Hepatocyte (in vitro differentiated cells): ENCODE data around the gene TCF4. TPM values are rescaled to one million over a fixed set of nuclear protein-coding genes. Genes with fewer than 3 reads are reported as not detected.

Source experiments
- DNase-seq: peaks from one replicate; pipeline ENCODE4 v3.0.0-alpha.2; 2016; ENCODE audit warnings: low spot score
- H2AFZ ChIP-seq: fragments of 200-600 bp; sonication (generic); 2 replicates; pipeline ENCODE4 v1.6.0; 2016; ENCODE audit warnings: antibody characterized with exemption, mild to moderate bottlenecking
- H3K27ac ChIP-seq: fragments of 200-600 bp; sonication (generic); 2 replicates; pipeline ENCODE4 v1.5.1; 2016; ENCODE audit warnings: mild to moderate bottlenecking
- H3K27me3 ChIP-seq: fragments of 200-600 bp; sonication (generic); 2 replicates; pipeline ENCODE4 v1.6.1; 2016
- H3K36me3 ChIP-seq: fragments of 200-600 bp; sonication (generic); replicated peaks from 2 replicates; pipeline ENCODE4 v1.5.1; 2016; ENCODE audit warnings: low read depth; ENCODE audit not compliant: insufficient read depth
- H3K4me1 ChIP-seq: fragments of 200-600 bp; sonication (generic); 2 replicates; pipeline ENCODE4 v1.5.1; 2016; ENCODE audit warnings: mild to moderate bottlenecking, moderate library complexity; ENCODE audit not compliant: insufficient read depth
- H3K4me2 ChIP-seq: fragments of 200-600 bp; sonication (generic); 2 replicates; pipeline ENCODE4 v1.6.0; 2016
- H3K4me3 ChIP-seq: fragments of 200-600 bp; sonication (generic); 2 replicates; pipeline ENCODE4 v1.5.1; 2016; ENCODE audit warnings: mild to moderate bottlenecking
- H3K79me2 ChIP-seq: fragments of 200-600 bp; sonication (generic); 2 replicates; pipeline ENCODE4 v1.6.0; 2017; ENCODE audit warnings: mild to moderate bottlenecking
- H3K9me2 ChIP-seq: fragments of 200-600 bp; sonication (generic); replicated peaks from 2 replicates; pipeline ENCODE4 v1.6.0; 2017; ENCODE audit warnings: mild to moderate bottlenecking; ENCODE audit not compliant: insufficient read depth
- H3K9me3 ChIP-seq: fragments of 200-600 bp; sonication (generic); 2 replicates; pipeline ENCODE4 v1.5.1; 2016; ENCODE audit warnings: low read depth, mild to moderate bottlenecking
- H4K20me1 ChIP-seq: fragments of 200-600 bp; sonication (generic); 2 replicates; pipeline ENCODE4 v1.6.0; 2016; ENCODE audit warnings: mild to moderate bottlenecking; ENCODE audit not compliant: insufficient read depth, poor library complexity, severe bottlenecking
- EZH2 ChIP-seq: fragments of 200-600 bp; sonication (generic); IDR thresholded peaks from 2 replicates; pipeline ENCODE4 v1.6.1; 2016; ENCODE audit warnings: antibody characterized with exemption, mild to moderate bottlenecking, borderline replicate concordance
- EZH2phosphoT487 ChIP-seq: fragments of 200-600 bp; sonication (generic); IDR thresholded peaks from one replicate; pipeline ENCODE4 v1.6.1; 2018; ENCODE audit warnings: antibody characterized with exemption, mild to moderate bottlenecking, low read depth, moderate library complexity; ENCODE audit not compliant: unreplicated experiment, severe bottlenecking
- WGBS: methylation state at CpG from one replicate; pipeline ENCODE4 v1.1.6; 2016; ENCODE audit warnings: low lambda C conversion rate; ENCODE audit errors: missing lambda C conversion rate; 5-methylcytosine and 5-hydroxymethylcytosine counted together
- polyA plus RNA-seq: library from polyadenylated mRNA; unstranded; fragments of >200 nt; fragmentation: Nextera tagmentation; extraction: Ambion mirVana; gene quantifications from 2 replicates; pipeline ENCODE4 v1.2.1, GENCODE V29; 2016
- total RNA-seq: library from RNA; depleted of rRNA; stranded (reverse); fragments of >200 nt; gene quantifications from 2 replicates; pipeline ENCODE4 v1.2.3, GENCODE V29; 2014
- TF ChIP-seq, protein P1 (sequence below): fragments of 200-600 bp; sonication (generic); IDR thresholded peaks from 2 replicates; pipeline ENCODE4 v1.5.1; 2016; ENCODE audit warnings: antibody characterized with exemption, mild to moderate bottlenecking; ENCODE audit not compliant: poor library complexity

The TCF4 gene
- total and polyA plus RNA-seq, 2 experiments from 2014 or later: 40.5 to 65.2 TPM

- Histone ChIP-seq H3K9me3 (no peaks in the 10 kb centered on the region), H3K4me3 (no peak overlapping the region), H4K20me1 (no peaks in the 10 kb centered on the region), H3K27ac (no peak overlapping the region), H3K4me2 (no peak overlapping the region), H3K4me1 (no peaks in the 10 kb centered on the region), H3K27me3 (no peaks in the 10 kb centered on the region), H3K9me2 (no peaks in the 10 kb centered on the region), H3K36me3 (no peaks in the 10 kb centered on the region), H2AFZ (no peak overlapping the region), H3K79me2 (no peaks in the 10 kb centered on the region)
- TF ChIP-seq EZH2phosphoT487 (no peak), EZH2 (no peak)
- DNase-seq: no peak
- 95% methylated on average over 2 of the region's 2 CpGs for WGBS
These were observed 37.9 kb upstream of the TCF4 start for GRCh38 chr18:55625901-55626300.

DNA sequence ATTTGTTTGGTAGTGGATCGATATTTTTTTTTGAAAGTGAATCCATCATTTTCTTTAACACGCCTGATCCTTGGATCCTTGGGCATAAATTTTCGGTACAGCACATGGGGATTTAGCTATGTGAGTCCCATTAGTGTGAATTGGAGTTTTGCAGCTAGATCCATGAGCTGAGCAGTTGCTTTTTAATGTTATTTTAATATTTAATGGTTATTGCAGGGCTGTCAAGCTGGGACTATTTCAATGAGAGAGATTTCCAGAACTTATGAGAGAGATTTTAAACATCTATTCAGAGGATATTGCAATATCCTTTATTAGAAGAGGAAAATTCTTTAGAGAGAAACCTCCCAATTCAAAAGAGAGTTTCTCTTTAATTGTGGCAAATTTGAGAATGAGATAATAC is 35.6 kb upstream of the TCF4 start:
- DNase-seq: no peak
- TF ChIP-seq EZH2phosphoT487 (no peak), EZH2 (no peak)
- TF ChIP-seq, protein P1, sequence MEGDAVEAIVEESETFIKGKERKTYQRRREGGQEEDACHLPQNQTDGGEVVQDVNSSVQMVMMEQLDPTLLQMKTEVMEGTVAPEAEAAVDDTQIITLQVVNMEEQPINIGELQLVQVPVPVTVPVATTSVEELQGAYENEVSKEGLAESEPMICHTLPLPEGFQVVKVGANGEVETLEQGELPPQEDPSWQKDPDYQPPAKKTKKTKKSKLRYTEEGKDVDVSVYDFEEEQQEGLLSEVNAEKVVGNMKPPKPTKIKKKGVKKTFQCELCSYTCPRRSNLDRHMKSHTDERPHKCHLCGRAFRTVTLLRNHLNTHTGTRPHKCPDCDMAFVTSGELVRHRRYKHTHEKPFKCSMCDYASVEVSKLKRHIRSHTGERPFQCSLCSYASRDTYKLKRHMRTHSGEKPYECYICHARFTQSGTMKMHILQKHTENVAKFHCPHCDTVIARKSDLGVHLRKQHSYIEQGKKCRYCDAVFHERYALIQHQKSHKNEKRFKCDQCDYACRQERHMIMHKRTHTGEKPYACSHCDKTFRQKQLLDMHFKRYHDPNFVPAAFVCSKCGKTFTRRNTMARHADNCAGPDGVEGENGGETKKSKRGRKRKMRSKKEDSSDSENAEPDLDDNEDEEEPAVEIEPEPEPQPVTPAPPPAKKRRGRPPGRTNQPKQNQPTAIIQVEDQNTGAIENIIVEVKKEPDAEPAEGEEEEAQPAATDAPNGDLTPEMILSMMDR: no peak
- Histone ChIP-seq H3K4me1 (no peaks in the 10 kb centered on the region), H4K20me1 (no peaks in the 10 kb centered on the region), H3K27ac (no peak overlapping the region), H2AFZ (no peak overlapping the region), H3K9me3 (no peaks in the 10 kb centered on the region), H3K4me3 (no peak overlapping the region), H3K9me2 (no peaks in the 10 kb centered on the region), H3K36me3 (no peaks in the 10 kb centered on the region), H3K79me2 (no peaks in the 10 kb centered on the region), H3K4me2 (no peak overlapping the region), H3K27me3 (no peaks in the 10 kb centered on the region)
- WGBS: 98% methylated on average over 3 of the region's 3 CpGs

GRCh38 chr18:55610506-55610905 is 22.5 kb upstream of the TCF4 start:
- WGBS: 93% methylated on average over 2 of the region's 2 CpGs
- Histone ChIP-seq H3K4me1 (no peaks in the 10 kb centered on the region), H3K27ac (no peak overlapping the region), H3K9me2 (no peaks in the 10 kb centered on the region), H3K4me2 (no peak overlapping the region), H3K27me3 (no peaks in the 10 kb centered on the region), H3K36me3 (no peaks in the 10 kb centered on the region), H3K4me3 (no peak overlapping the region), H3K9me3 (no peaks in the 10 kb centered on the region), H3K79me2 (no peaks in the 10 kb centered on the region), H4K20me1 (no peaks in the 10 kb centered on the region), H2AFZ (no peak overlapping the region)
- TF ChIP-seq, protein P1: no peak
- TF ChIP-seq EZH2 (no peak), EZH2phosphoT487 (no peak)
- DNase-seq: no peak

DNA sequence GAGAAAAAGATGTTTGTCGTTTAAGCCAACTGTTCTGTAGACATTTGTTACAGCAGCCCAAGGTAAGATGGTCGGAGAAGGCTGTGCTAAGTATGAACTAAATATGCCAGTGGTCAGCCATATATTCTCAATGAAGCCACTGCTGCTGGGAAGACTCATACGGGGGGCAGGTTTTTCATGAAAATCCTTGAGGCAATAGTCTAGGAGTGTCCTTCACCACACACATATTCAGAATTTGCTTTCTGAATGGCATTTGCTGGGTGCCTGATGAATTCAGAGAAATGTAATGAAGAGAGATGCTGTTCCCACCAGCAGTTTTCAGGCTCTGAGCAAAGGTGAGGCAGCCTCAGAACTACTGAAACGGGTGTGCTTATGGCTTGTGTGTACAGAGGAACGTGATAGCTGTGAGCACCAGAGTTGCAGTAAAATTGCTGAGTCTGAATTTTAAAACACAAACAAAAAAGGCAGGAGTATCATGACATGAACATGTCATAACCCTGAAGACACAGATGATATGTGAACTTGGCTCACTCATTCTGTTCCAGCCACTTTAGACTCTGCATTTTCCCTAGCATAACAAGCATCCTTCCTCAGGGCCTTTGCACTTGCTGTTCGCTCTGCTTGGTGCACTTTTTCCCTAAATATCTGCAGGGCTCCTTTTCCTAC is 21.3 kb upstream of the TCF4 start:
- Histone ChIP-seq H3K4me2 (no peak overlapping the region), H3K9me3 (no peaks in the 10 kb centered on the region), H3K79me2 (no peaks in the 10 kb centered on the region), H3K27me3 (no peaks in the 10 kb centered on the region), H3K4me3 (no peak overlapping the region), H4K20me1 (no peaks in the 10 kb centered on the region), H3K36me3 (no peaks in the 10 kb centered on the region), H3K27ac (no peak overlapping the region), H2AFZ (no peak overlapping the region), H3K9me2 (no peaks in the 10 kb centered on the region), H3K4me1 (no peaks in the 10 kb centered on the region)
- TF ChIP-seq, protein P1: no peak
- no peak for TF ChIP-seq EZH2
- TF ChIP-seq EZH2phosphoT487: no peak
- 99% methylated on average over 6 of the region's 6 CpGs for WGBS
- DNase-seq: no peak
